Testis (tissue), 3 donors: ENCODE data around the gene ZNF804B. TPM values are rescaled to one million over a fixed set of nuclear protein-coding genes. Genes with fewer than 3 reads are reported as not detected.
A peak's percentile ranks its signal among the peaks of the same experiment; 100 is the strongest.

ENCODE experiments used
- DNase-seq: peaks from one replicate; pipeline ENCODE4 v3.0.0-alpha.2; 2019
- H3K27ac ChIP-seq, 2 donors: fragments of 200-600 bp; sonication (generic); one replicate each; pipeline ENCODE4 v1.5.1; 2019
- H3K27me3 ChIP-seq: fragments of 200-600 bp; sonication (generic); one replicate; pipeline ENCODE4 v1.5.1; 2019
- H3K36me3 ChIP-seq: fragments of 200-600 bp; sonication (generic); one replicate; pipeline ENCODE4 v1.5.1; 2017; ENCODE audit warnings: low read depth; ENCODE audit errors: missing control alignments
- H3K4me1 ChIP-seq: fragments of 200-600 bp; sonication (generic); one replicate; pipeline ENCODE4 v1.5.1; 2019
- H3K4me3 ChIP-seq, 2 donors: fragments of 200-600 bp; sonication (generic); one replicate each; pipeline ENCODE4 v1.5.1; 2017 to 2019
- H3K9me3 ChIP-seq: fragments of 200-600 bp; sonication (generic); one replicate; pipeline ENCODE4 v1.5.1; 2017
- POLR2A ChIP-seq: fragments of 450-650 bp; IDR thresholded peaks from one replicate; pipeline ENCODE4 v1.6.1; 2017; ENCODE audit warnings: antibody characterized with exemption, mild to moderate bottlenecking, moderate library complexity
- WGBS, 2 donors: methylation state at CpG; one replicate each; pipeline ENCODE4 v1.1.5; 2018; 5-methylcytosine and 5-hydroxymethylcytosine counted together
- intact Hi-C: fragments of 100-400 bp; cut with DNase I; formaldehyde crosslinking; loops from one replicate; pipeline ENCODE4 v1.15.1; 2023; ENCODE audit warnings: low total_unique reads
- polyA plus RNA-seq: library from polyadenylated mRNA; stranded (reverse); fragments of 350-450 nt; fragmentation: Illumina TruSeq; extraction: RNeasy Lipid Tissue Mini Kit (QIAGEN cat#74804); gene quantifications from one replicate; pipeline ENCODE4 v1.2.3, GENCODE V29; 2014; ENCODE audit warnings: low read depth, low replicate concordance; ENCODE audit not compliant: insufficient read depth
- total RNA-seq, 2 donors: library from RNA; depleted of rRNA; stranded (reverse); fragments of >200 nt; gene quantifications; one replicate each; pipeline ENCODE4 v1.2.3, GENCODE V29; 2016
- TF ChIP-seq, protein P1 (sequence below), 3 experiments: fragments of 450-650 bp in 2 of 3; fragments of 200-600 bp in 1 of 3; sonication (generic) in 1 of 3; IDR thresholded peaks; one replicate each; pipeline ENCODE4 v1.5.1; 2016 to 2019; ENCODE audit warnings: antibody characterized with exemption in 3 of 3, mild to moderate bottlenecking in 2 of 3, moderate library complexity in 1 of 3

Gene ZNF804B
- total and polyA plus RNA-seq, 3 donors from 2014 or later = 0.39 to 0.43 TPM; not detected in 1

DNA sequence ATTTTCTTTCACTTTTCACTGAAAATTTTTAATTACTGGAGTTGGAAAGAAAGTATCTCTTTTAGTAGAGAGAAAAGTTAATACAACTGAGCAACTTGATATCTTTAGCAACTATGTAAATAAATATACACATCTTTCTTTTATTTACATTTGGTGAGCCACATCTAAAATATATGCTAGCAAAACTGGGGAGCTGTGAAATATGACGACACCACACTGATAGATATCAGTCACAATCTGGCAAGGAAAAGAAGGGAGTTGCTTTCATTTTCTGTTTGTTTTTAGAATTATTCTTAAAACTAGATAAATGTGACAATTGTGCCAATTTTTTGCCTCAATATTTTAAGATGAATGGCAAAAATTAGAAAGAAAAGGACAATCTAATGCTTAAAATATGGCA lies 2.7 kb upstream of the ZNF804B start:
- intact Hi-C loops = no loop called here
- H3K36me3 ChIP-seq = no peaks in the 10 kb centered on the region
- H3K27me3 ChIP-seq = no peaks in the 10 kb centered on the region
- no peak for DNase-seq
- no peak for TF ChIP-seq POLR2A
- TF ChIP-seq, protein P1, sequence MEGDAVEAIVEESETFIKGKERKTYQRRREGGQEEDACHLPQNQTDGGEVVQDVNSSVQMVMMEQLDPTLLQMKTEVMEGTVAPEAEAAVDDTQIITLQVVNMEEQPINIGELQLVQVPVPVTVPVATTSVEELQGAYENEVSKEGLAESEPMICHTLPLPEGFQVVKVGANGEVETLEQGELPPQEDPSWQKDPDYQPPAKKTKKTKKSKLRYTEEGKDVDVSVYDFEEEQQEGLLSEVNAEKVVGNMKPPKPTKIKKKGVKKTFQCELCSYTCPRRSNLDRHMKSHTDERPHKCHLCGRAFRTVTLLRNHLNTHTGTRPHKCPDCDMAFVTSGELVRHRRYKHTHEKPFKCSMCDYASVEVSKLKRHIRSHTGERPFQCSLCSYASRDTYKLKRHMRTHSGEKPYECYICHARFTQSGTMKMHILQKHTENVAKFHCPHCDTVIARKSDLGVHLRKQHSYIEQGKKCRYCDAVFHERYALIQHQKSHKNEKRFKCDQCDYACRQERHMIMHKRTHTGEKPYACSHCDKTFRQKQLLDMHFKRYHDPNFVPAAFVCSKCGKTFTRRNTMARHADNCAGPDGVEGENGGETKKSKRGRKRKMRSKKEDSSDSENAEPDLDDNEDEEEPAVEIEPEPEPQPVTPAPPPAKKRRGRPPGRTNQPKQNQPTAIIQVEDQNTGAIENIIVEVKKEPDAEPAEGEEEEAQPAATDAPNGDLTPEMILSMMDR (IDR thresholded peaks at IDR 0.05) = no peak
- 70 to 73% methylated on average over 1 of the region's 1 CpG for WGBS, 2 donors
- no peaks in the 10 kb centered on the region for H3K9me3 ChIP-seq
- H3K4me3 ChIP-seq = no peak overlapping the region
- H3K4me1 ChIP-seq = peaks cover 8% of the 10 kb centered on the region
- H3K27ac ChIP-seq = no peak overlapping the region

DNA sequence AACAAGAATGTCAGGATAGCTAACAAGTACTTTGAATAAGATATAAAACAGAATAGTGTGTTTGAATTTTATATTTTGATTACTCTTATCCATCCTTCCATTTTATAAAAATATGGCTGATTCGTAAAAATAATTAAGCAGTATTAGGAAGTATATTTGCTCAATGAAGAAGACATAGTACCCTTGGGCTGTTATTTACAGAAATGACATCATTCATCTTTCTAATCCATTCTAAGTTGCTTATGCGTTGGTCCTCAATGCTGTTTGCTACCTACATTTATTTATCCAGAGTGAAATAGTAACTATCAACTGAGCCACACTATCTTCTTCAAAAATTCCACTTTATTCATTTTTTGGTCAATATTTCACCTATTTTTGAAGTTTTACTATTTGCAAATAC lies 2.1 kb upstream of the ZNF804B start:
- H3K27ac ChIP-seq = no peak overlapping the region
- 82 to 89% methylated on average over 2 of the region's 2 CpGs for WGBS, 2 donors

DNA sequence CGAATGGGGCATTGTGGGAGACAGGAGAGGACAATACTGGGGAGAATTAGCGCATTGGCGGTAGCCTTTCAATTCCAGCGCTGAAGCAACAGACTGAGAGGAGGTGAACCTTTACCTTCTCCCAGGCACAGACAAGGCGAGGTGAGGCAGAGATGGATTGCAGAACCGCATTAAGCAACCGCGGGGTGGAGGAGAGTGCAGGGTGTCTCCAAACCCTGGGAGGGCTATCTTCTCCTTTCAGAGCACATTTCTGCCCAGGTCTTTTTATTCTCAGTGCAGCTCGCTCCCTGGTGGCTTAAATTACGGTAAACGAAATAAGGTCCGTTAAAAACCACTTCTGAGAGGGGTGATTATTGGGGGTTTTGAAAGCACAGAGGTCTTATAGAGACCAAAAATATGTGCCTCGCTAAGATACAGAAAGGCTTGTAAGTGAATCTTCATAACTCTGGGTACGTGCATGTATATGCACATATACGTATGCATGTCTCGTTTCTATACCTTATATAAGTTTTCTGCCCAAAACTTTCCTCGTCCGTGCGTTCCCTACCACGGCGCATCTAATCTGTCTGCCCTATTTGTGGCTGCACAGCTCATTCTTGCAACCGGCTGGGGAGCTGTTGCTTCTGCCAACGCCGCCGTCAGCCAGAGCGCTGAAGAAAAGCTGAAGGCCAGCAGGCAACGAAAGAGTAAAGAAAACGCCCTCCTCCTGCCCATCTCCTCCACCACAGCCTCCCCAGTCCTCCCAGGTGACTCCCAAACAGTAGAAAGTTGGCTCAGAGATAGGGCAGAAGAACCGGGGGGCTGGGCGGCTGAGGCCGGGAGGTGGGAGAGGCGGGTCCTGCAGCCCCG lies 895 bp upstream of the ZNF804B start:
- no peaks in the 10 kb centered on the region for H3K9me3 ChIP-seq
- WGBS, 2 donors = 5 to 6% methylated on average over 28 to 33 of the region's 33 CpGs
- H3K4me3 ChIP-seq = peak overlapping the region; percentile 19 to 52
- intact Hi-C loops = no loop called here
- H3K27me3 ChIP-seq = no peaks in the 10 kb centered on the region
- no peaks in the 10 kb centered on the region for H3K36me3 ChIP-seq
- peak; percentile 52 for DNase-seq
- TF ChIP-seq, protein P1 (IDR thresholded peaks at IDR 0.05) = no peak
- TF ChIP-seq POLR2A = no peak
- peaks cover 8% of the 10 kb centered on the region for H3K4me1 ChIP-seq
- H3K27ac ChIP-seq = no peak overlapping the region

More for the DNA sequence above, 2.1 kb upstream of the ZNF804B start:
- no peaks in the 10 kb centered on the region for H3K27me3 ChIP-seq
- H3K9me3 ChIP-seq = no peaks in the 10 kb centered on the region
- H3K36me3 ChIP-seq = no peaks in the 10 kb centered on the region
- no peak for TF ChIP-seq POLR2A
- TF ChIP-seq, protein P1 (IDR thresholded peaks at IDR 0.05) = no peak
- peaks cover 8% of the 10 kb centered on the region for H3K4me1 ChIP-seq
- intact Hi-C loops = no loop called here
- no peak overlapping the region for H3K4me3 ChIP-seq
- no peak for DNase-seq

DNA sequence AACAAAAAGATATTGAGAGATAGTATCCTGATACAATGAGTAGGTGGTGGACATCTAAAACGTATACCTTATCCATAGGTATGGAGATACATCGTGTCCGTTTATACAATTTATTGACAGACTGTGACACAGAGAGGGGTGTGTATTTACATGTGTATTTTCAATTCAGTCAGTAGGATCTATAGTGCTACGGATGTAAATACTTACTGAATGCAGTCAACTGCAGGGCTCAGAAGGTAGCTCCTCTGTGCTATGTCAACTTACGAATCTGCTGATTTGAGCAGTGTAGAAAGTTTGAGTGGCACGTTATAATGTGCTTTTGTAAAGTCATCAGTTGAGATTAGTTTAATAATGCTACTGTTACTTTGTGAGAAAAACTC lies 626 bp downstream of the ZNF804B start:
- Histone ChIP-seq H3K4me3 (no peak overlapping the region), H3K27me3 (no peaks in the 10 kb centered on the region), H3K4me1 (peaks cover 8% of the 10 kb centered on the region), H3K36me3 (no peaks in the 10 kb centered on the region), H3K27ac (no peak overlapping the region), H3K9me3 (no peaks in the 10 kb centered on the region)
- no peak for DNase-seq
- intact Hi-C loops = no loop called here
- WGBS, 2 donors = 21 to 32% methylated on average over 6 of the region's 6 CpGs
- no peak for TF ChIP-seq POLR2A
- TF ChIP-seq, protein P1 (IDR thresholded peaks at IDR 0.05) = no peak

DNA sequence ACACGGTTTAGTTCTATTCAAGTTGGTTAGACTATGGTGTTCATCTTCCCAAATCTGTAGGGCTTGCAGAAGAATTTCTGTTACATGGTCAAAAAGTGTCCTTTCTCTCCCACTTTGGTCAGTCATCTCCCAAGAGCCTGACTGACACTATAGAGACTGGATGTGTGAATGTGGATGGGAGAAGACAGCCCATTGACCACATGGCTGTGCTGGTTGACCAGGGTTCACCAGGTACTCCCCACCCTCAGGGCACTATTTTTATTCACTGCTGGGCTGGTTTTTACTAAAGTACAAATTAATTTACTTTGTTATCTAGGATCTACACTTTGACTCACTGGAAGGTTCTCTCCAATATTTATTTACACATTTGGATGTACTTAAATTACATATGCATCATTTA lies 2.3 kb downstream of the ZNF804B start:
- H3K27me3 ChIP-seq = no peaks in the 10 kb centered on the region
- H3K4me1 ChIP-seq = peaks cover 8% of the 10 kb centered on the region
- no peak overlapping the region for H3K27ac ChIP-seq
- H3K4me3 ChIP-seq = no peak overlapping the region
- 53 to 66% methylated on average over 1 of the region's 1 CpG for whole genome bisulfite sequencing, 2 donors
- TF ChIP-seq, protein P1 (IDR thresholded peaks at IDR 0.05) = no peak
- TF ChIP-seq POLR2A = no peak
- DNase-seq = no peak
- intact Hi-C loops = no loop called here
- no peaks in the 10 kb centered on the region for H3K36me3 ChIP-seq
- no peaks in the 10 kb centered on the region for H3K9me3 ChIP-seq
